Measurements from ENCODE around the gene DAPK3. TPM values are rescaled to one million over a fixed set of nuclear protein-coding genes. Genes with fewer than 3 reads are reported as not detected.
A peak's percentile ranks its signal among the peaks of the same experiment; 100 is the strongest.
"Not testable (repeated sequence)": the region's sequence is repeated elsewhere in the genome, so short reads cannot be mapped to it uniquely, and the experiment has no call there.

Gene DAPK3
- total RNA-seq, 1 donor from 2014 or later: 180 TPM

DNA sequence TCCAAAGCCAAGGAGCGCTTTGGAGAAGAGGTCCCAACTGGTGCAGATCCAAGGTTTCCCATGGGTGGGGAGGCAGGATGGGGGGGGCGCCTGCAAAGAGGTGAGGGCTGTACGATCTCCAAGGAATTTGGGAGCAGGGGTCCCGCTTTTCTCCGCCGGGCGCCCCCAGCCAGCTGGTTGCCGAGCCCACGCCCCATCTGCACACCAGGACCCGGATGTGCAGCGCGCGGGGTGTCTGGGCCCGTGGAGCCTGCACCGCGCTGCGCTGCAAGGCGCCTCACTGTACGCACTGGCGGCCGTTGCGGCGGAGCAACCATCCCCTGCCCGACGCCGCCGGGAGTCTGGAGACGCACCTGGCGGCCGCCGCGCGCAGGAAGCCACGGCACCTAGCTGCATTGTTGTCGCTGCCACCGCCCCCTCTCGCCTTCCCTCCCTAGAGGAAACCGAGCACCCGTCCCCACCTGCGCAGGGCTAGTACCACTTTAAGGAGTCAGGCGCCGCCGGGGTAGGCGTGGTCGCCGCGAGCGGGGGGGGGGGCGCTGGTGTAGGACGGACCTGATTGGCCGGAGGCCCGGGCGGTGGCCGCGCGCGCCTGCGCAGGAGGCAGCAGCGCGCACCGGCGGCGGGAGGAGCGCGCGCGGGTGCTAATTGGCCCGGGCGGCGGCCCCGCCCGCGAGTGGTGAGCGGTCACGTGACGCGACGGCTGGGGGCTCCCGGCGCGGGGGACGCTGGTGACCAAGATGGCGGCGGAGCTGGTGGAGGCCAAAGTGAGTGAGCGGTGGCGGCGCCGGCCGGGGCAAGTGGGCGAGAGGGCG, 36.3 kb upstream of the DAPK3 start, which contains the start of gene PIAS4:
Gene PIAS4 (plus strand): TSS at position 716 of the 815 bp plus-strand sequence. CDS start 25 bp downstream, at position 741.
- peak; percentile 97 for DNase-seq (ENCODE audit: low spot score)
- intact Hi-C loops (cut with DNase I): loop anchor here (1.0 to 5.0 kb wide), 3 partner anchors 22 to 115 kb away; partner anchors contain the start of genes EEF2 and MAP2K2

DNA sequence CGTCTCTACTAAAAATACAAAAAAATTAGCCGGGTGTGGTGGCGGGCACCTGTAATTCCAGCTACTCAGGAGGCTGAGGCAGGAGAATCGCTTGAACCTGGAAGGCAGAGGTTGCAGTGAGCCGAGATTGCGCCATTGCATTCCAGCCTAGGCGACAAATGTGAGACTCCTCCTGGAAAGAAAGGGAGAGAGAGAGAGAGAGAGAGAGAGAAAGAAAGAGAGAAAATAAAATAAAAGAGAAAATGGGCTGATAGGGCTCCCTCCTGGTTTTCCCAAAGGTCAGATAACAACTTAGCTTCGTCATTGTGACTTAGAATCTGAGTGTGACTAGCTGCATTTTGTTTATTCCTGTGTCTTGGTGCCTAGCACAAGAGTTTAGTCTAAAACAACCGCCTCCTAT, 34.5 kb upstream of the DAPK3 start:
- intact Hi-C loops (cut with DNase I): loop anchor here (5.0 kb wide), 2 partner anchors 57 to 117 kb away; partner anchors contain the start of gene MAP2K2
- DNase-seq (ENCODE audit: low spot score): not testable (repeated sequence)

- DNase-seq (ENCODE audit: low spot score); intact Hi-C loops (cut with DNase I): not testable (repeated sequence)
These were observed 29.9 kb upstream of the DAPK3 start for GRCh38 chr19:4000798-4001197.

DNA sequence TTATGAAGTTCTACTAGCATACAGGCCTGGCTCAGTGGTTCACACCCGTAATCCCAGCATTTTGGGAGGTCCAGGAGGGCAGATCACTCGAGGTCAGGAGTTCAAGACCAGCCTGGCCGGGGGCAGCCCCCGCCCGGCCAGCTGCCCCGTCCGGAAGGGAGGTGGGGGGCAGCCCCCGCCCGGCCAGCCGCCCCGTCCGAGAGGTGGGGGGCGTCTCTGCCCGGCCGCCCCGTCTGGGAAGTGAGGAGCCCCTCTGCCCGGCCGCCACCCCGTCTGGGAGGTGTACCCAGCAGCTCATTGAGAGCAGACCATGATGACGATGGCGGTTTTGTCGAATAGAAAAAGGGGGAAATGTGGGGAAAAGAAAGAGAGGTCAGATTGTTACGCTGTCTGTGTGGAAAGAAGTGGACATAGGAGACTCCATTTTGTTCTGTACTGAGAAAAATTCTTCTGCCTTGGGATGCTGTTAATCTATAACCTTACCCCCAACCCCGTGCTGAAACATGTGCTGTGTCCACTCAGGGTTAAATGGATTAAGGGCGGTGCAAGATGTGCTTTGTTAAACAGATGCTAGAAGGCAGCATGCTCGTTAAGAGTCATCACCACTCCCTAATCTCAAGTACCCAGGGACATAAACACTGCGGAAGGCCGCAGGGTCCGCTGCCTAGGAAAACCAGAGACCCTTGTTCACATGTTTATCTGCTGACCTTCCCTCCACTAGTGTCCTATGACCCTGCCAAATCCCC, 27.9 kb upstream of the DAPK3 start:
- DNase-seq (ENCODE audit: low spot score); intact Hi-C loops (cut with DNase I): not testable (repeated sequence)

DNA sequence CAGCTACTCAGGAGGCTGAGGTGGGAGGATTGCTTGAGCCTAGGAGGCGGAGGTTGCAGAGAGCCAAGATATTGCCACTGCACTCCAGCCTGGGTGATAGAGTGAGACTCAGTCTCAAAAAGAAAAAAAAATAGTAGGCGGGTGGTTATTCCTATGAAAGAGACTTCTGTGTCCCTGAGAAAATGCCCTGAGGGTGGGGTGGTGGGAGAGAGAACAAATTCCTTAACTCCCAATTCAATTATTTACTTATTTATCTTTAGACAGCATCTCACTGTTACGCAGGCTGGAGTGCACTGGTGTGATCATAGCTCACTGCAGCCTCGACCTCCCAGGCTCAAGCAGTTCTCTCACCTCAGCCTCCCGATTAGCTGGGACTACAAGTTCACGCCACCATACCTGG, 24.7 kb upstream of the DAPK3 start:
- no peak for DNase-seq (ENCODE audit: low spot score)
- intact Hi-C loops (cut with DNase I): no loop called here

DNA sequence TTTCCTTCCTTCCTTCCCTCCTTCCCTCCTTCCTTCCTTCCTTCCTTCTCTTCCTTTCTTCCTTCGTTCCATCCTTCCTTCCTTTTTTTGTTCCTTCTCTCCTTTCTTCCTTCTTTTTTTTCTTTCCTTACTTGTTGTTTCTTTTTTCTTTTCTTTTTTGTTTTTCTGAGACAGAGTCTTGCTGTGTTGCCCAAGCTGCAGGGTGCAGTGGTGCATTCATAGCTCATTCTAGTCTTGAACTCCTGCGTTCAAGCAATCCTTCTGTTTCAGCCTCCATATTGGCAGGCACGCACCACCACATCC, 19.9 kb upstream of the DAPK3 start:
- intact Hi-C loops (cut with DNase I): no loop called here

DNA sequence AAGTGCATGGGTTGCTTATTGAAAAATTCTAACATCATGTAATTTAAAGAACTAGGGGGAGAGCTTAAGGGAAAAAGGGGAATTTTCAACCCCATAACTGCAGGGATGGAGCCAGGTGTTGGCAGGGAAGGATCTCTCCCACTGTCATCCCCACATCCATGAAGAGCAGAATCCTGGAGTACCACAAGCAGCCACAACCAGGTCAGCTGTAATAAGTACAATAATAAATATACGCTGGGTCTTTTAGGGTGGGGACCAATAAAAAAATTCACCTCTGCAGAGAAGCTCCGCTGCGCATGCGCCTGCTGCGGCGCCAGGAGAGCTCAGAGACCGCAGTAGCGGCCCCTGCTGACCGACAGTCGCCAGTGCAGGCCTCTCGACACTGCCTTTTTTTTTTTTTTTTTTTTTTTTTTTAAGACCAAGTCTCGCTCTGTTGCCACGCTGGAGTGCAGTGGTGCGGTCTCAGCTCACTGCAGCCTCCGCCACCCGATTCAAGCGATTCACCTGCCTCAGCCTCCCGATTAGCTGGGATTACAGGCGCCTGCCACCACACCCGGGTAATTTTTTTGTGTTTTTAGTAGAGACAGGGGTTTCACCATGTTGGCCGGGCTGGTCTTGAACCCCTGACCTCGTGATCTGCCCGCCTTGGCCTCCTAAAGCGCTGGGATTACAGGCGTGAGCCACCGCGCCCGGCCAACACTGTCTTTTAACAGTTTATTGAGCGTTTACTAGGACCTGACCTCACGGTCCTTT, 16.9 kb upstream of the DAPK3 start:
- intact Hi-C loops (cut with DNase I): loop anchor here (2.0 to 5.0 kb wide), 3 partner anchors 195 to 225 kb away; partner anchors contain the start of genes ANKRD24, APBA3, MRPL54 and SIRT6
- DNase-seq (ENCODE audit: low spot score): peak; percentile 94

More for the DNA sequence above, 19.9 kb upstream of the DAPK3 start:
- no peak for DNase-seq (ENCODE audit: low spot score)

- no peak for DNase-seq (ENCODE audit: low spot score)
- intact Hi-C loops (cut with DNase I): loop anchor here (5.0 kb wide), 2 partner anchors 196 to 224 kb away; partner anchors contain the start of genes ANKRD24, APBA3, MRPL54 and SIRT6
These were observed 15.6 kb upstream of the DAPK3 start for GRCh38 chr19:3986260-3987041.

DNA sequence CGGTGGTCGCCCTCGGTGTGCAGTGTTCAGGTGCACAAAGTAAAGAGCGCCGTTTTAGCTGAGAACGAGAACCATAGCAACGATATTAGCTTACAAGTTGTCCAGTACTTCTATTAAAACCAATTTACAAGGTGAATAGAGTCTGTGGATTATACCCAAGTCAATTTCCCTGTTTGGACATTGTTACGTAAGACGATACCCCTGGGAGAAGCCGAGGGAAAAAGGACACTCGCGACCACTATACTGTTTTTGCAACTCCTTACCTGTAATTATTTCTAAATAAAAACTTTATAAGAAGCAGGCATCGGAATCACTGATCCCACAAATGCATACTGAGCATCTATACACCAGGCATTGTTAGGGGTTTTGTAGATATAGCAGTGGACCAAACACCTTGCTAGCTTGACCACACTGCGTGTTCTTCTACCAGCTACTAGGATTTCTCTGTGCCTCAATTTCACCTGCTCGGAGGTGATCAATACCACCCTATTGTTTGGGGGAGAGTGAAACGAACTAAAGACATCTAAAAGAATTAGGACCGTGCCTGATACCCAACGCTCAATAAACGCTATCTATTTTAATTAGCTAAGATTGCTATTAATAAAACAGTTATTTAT, 14.9 kb upstream of the DAPK3 start:
- no peak for DNase-seq (ENCODE audit: low spot score)
- intact Hi-C loops (cut with DNase I): loop anchor here (1.0 to 5.0 kb wide), 4 partner anchors 15 to 223 kb away; partner anchors contain the start of genes ANKRD24, APBA3, DAPK3 and MRPL54

- intact Hi-C loops (cut with DNase I): loop anchor here (1.0 to 5.0 kb wide), 4 partner anchors 14 to 223 kb away; partner anchors contain the start of genes ANKRD24, APBA3, DAPK3 and MRPL54
- peak; percentile 94 for DNase-seq (ENCODE audit: low spot score)
These were observed 14.2 kb upstream of the DAPK3 start, which contains the start of gene EEF2 for GRCh38 chr19:3984908-3985642. TSS of gene EEF2 (minus strand) at chr19:3985463. CDS start at chr19:3985380, 83 bp downstream.

DNA sequence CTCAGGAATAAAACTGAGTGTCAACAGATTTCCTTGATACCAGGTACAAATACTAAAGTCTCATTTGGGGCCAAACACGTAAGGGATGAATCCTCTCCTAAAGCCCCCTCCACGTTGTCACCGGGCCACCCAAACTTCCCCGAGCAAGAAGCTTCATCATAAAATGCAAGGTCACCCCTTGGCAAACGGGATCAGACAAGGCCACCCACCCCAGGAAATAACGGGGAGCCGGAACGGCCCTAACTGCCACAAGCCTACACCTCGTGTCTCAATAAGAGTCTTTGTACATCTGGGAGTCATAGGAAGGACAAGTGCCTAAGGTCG, 13.6 kb upstream of the DAPK3 start:
- no peak for DNase-seq (ENCODE audit: low spot score)
- intact Hi-C loops (cut with DNase I): loop anchor here (2.0 kb wide), 1 partner anchor 14 kb away; the partner anchor contains the start of gene DAPK3

DNA sequence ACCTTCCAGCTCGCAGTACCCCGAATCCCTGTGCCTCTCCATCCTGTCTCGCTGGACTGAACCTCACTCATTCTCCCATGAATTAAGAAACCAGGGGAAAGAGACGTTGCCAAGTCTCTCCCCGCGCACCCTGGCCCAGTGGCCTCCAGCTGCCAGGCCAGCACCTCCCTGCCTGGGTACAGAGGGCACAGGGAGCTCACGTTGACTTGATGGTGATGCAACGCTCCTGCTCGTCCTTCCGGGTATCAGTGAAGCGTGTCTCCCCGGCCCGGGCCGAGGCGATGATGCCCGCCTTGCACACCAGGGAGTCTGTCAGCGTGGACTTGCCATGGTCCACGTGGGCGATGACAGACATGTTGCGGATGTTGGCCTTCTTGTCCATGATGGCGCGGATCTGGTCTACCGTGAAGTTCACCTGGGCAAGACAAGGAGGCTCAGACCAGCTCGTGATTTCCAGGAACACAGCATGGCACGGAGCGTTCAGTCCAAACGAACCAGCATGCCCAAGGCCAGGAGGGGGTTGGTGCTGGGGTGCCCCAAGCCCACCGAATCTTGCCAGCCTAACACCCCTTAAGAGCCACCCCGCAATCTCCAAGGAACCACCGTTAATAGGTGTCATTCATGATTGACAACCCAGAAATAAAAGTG, 13.2 kb upstream of the DAPK3 start:
- DNase-seq (ENCODE audit: low spot score): no peak
- intact Hi-C loops (cut with DNase I): loop anchor here (2.0 kb wide), 1 partner anchor 13 kb away; the partner anchor contains the start of gene DAPK3

- intact Hi-C loops (cut with DNase I): no loop called here
- DNase-seq (ENCODE audit: low spot score): no peak
These were observed 12.6 kb upstream of the DAPK3 start for GRCh38 chr19:3983542-3983914.

DNA sequence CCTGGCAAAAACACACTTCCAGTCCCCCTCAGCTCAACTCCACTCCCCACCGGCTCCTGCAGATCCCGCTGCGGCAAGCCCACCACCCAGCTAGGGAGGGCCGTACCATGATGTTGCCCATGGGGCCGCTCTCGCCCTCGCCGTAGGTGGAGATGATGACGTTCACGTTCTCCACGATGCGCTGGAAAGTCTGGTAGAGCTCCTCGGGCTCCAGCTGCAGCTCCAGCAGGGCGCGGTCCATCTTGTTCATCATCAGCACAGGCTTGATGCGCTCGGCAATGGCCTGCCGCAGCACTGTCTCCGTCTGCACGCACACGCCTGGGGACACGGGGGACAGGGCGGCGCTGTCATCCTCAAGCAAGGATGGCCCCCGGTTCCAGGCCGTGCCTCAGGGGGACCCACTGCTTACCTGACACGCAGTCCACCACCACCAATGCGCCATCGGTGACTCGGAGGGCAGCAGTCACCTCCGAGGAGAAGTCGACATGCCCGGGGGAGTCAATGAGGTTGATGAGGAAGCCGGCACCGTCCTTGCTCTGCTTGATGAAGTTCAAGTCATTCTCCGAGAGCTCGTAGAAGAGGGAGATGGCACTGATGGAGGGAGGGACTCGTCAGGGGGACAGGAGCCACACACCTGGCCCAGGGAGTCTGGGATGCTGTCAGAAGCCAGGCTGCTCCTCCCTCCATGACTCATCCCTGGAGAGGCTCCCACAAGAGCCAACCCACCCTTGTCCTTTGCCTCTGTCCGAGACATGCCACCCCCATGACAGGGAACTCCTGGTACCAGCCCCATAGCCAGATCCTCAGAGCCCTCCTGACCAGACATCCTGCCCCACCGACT, 12.0 kb upstream of the DAPK3 start:
- intact Hi-C loops (cut with DNase I): no loop called here
- DNase-seq (ENCODE audit: low spot score): no peak

GRCh38 chr19:3981736-3982681, 11.1 kb upstream of the DAPK3 start:
- no peak for DNase-seq (ENCODE audit: low spot score)
- intact Hi-C loops (cut with DNase I): no loop called here
